Tongue (tissue), 2 donors: ENCODE measurements around the gene NDUFB10. TPM values are rescaled to one million over a fixed set of nuclear protein-coding genes. Genes with fewer than 3 reads are reported as not detected.
"Not testable (repeated sequence)": the region's sequence is repeated elsewhere in the genome, so short reads cannot be mapped to it uniquely, and the experiment has no call there.

ENCODE experiments used
- DNase-seq: peaks from one replicate; pipeline ENCODE4 v3.0.0-alpha.2; 2015
- total RNA-seq: library from RNA; depleted of rRNA; stranded (reverse); fragments of >200 nt; gene quantifications from one replicate; pipeline ENCODE4 v1.2.3, GENCODE V29; 2014

Gene NDUFB10
- total RNA-seq: 155 TPM

- DNase-seq: peak; percentile 94
Observed at GRCh38 chr16:1959269-1960039, at the start of gene NDUFB10. NDUFB10 (plus strand) TSS chr16:1959538; CDS start chr16:1959625, 87 bp downstream.

GRCh38 chr16:1909561-1910231, 49.6 kb upstream of the NDUFB10 start:
- no peak for DNase-seq

GRCh38 chr16:1911467-1912214, 47.7 kb upstream of the NDUFB10 start:
- no peak for DNase-seq

GRCh38 chr16:1912215-1912543, 47.2 kb upstream of the NDUFB10 start:
- DNase-seq: no peak

- DNase-seq: peak; percentile 47
Observed at GRCh38 chr16:1913327-1914083, 45.8 kb upstream of the NDUFB10 start.

- DNase-seq: no peak
Observed at GRCh38 chr16:1914084-1914608, 45.2 kb upstream of the NDUFB10 start.

GRCh38 chr16:1914988-1915387, 44.4 kb upstream of the NDUFB10 start:
- no peak for DNase-seq

GRCh38 chr16:1915732-1916639, 43.4 kb upstream of the NDUFB10 start:
- DNase-seq: no peak

- no peak for DNase-seq
Observed at GRCh38 chr16:1916640-1916990, 42.7 kb upstream of the NDUFB10 start.

- DNase-seq: no peak
Observed at GRCh38 chr16:1917056-1917664, 42.2 kb upstream of the NDUFB10 start.

- no peak for DNase-seq
Observed at GRCh38 chr16:1917665-1918350, 41.5 kb upstream of the NDUFB10 start.

GRCh38 chr16:1918351-1919326, 40.7 kb upstream of the NDUFB10 start, which contains the start of gene HS3ST6:
HS3ST6 (minus strand) TSS chr16:1918415; CDS start chr16:1918323, 92 bp downstream.
- DNase-seq: no peak

- DNase-seq: no peak
Observed at GRCh38 chr16:1919327-1919998, 39.9 kb upstream of the NDUFB10 start.

GRCh38 chr16:1920122-1920521, 39.2 kb upstream of the NDUFB10 start:
- DNase-seq: not testable (repeated sequence)

GRCh38 chr16:1920727-1921171, 38.6 kb upstream of the NDUFB10 start:
- no peak for DNase-seq

- no peak for DNase-seq
Observed at GRCh38 chr16:1922357-1922756, 37.0 kb upstream of the NDUFB10 start.

- peak; percentile 83 for DNase-seq
Observed at GRCh38 chr16:1923299-1924034, 35.9 kb upstream of the NDUFB10 start.
